ENCODE data around the gene HDAC7.

- no peak for TF ChIP-seq TAF1 (IDR thresholded peaks at IDR 0.05; ENCODE audit: low read depth)
- no peak for TF ChIP-seq FOXM1 (IDR thresholded peaks at IDR 0.05; ENCODE audit: borderline replicate concordance, low read depth)
- TF ChIP-seq EP300 (IDR thresholded peaks at IDR 0.05; ENCODE audit: borderline replicate concordance): peak; percentile 64
- peak; percentile 55 for TF ChIP-seq MAX (IDR thresholded peaks at IDR 0.05)
- TF ChIP-seq RAD21 (IDR thresholded peaks at IDR 0.05; ENCODE audit: low read depth): no peak; the same call in 1 of the 2 replicates
- no peak for TF ChIP-seq REST (IDR thresholded peaks at IDR 0.05; ENCODE audit: low read depth)
- 0 out of 2 replicates have a peak, but pooled peaks have one; percentile 59 for TF ChIP-seq ZBTB7A (IDR thresholded peaks at IDR 0.05; ENCODE audit: low read depth)
- TF ChIP-seq CREB1 (IDR thresholded peaks at IDR 0.05; ENCODE audit: low read depth): no peak
Observed at GRCh38 chr12:47777741-47778558, 41.8 kb downstream of the HDAC7 start.
